HG02678 (cell line): ENCODE results near the gene TSC2.
"Not testable (repeated sequence)": the region's sequence is repeated elsewhere in the genome, so short reads cannot be mapped to it uniquely, and the experiment has no call there.

ENCODE experiments used
- ATAC-seq: cut with Tn5 transposase; IDR thresholded peaks from one replicate; pipeline ENCODE4 v1.9.1; 2021; ENCODE audit warnings: mild to moderate bottlenecking, moderate library complexity; ENCODE audit not compliant: unreplicated experiment

The TSC2 gene

GRCh38 chr16:2115591-2115973 lies 67.8 kb downstream of the TSC2 start:
- ATAC-seq, result no peak

DNA sequence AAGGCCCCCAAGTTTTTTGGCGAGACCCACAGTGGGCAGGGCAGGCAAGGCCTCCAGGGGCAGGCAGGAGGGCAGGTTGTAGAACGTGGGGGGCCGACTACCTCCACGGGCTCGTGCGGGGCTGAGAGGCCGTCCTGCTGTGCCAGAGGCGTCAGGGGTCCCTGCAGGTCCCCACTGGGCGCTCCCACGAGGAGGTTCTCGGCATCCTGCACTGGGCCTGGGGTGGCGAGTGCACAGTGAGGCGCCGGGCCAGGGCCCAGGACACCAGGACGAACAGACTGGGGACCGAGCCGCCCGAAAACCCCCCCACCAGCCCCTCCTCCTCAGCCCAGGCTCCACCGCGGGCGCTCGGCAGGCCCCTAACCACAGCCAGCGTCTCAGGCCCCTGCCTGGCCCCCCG lies 68.6 kb downstream of the TSC2 start:
- ATAC-seq, result not testable (repeated sequence)

DNA sequence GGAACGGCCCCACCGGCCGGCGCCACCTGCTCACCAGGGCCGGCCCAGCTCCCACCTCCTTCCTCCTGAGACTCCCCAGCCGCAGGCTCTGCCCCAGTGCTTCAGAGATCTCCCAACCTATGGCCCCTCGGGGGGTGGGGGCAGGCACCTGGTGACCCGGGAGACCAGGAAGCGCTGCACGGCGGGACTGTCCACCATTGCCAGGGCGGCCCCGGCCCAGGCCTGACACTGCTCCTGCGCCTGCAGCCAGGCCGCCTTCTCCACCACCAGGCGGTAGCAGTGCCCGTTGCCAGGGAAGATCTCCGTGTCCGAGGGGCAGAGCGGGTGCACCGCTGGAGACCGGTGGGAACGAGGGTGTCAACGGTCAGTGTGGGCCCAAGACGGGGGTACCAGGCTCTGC lies 69.6 kb downstream of the TSC2 start:
- not testable (repeated sequence) for ATAC-seq

- ATAC-seq, result not testable (repeated sequence)
These were observed 70.4 kb downstream of the TSC2 start for GRCh38 chr16:2117960-2118722.

GRCh38 chr16:2121325-2121724 lies 73.5 kb downstream of the TSC2 start:
- not testable (repeated sequence) for ATAC-seq

DNA sequence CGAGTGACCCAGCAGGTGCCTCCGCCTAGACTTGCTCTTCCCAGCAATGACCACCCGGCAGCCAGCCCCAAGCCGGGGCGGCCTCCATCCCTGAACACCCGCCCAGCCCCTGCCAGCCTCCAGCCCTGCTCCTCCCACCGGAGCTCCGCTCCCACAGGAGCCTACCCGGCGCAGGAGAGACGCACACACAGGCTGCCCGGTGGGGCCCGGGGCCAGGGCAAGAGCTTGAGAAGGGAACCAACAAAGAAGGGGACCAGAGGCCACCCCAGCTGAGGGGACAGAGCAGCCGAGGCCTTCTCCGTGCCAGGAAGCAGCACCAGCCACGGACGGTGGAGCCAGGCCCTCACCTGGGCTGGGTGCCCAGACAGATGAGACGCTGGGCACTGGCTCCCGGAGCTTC lies 74.1 kb downstream of the TSC2 start:
- no peak for ATAC-seq

DNA sequence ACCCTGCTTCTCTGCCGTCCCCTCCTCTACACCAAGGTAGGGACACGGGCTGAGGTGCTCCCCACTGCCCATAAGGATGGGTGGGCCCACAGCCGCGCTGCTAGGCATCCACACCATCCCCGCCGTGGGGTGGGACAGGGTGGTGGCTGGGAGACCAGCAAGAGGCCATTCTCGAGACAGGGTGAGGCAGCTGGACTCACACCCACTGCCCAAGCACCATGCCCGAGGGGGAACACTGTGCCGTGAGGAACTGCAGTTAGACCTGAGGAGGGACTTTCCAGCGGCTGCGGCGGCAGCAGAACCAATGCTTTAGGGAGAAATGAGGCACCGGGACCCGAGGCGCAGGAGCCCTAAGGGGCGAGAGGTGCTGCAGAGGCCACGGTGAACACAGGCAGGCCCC lies 74.6 kb downstream of the TSC2 start:
- ATAC-seq, result no peak

GRCh38 chr16:2122934-2123683 lies 75.3 kb downstream of the TSC2 start:
- not testable (repeated sequence) for ATAC-seq

- not testable (repeated sequence) for ATAC-seq
These were observed 76.1 kb downstream of the TSC2 start for GRCh38 chr16:2123706-2124376.

DNA sequence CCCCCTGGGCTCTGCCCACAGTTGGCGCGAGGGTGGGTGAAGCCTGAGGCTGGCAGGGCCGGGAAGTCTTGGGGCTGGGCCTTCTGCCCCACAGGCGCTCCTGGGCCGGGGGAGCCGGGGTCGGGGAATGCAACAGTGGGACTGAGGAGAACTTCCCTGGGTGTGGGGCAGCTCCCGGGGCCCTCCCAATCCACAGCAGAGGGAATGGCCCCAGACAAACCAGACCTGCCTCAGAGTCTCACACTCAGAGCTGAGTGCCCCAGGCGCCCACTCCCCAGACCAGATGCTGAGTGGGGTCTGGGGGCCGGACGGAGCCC lies 76.5 kb downstream of the TSC2 start:
- ATAC-seq, result not testable (repeated sequence)

- ATAC-seq, result not testable (repeated sequence)
These were observed 77.1 kb downstream of the TSC2 start for GRCh38 chr16:2124694-2125444.

DNA sequence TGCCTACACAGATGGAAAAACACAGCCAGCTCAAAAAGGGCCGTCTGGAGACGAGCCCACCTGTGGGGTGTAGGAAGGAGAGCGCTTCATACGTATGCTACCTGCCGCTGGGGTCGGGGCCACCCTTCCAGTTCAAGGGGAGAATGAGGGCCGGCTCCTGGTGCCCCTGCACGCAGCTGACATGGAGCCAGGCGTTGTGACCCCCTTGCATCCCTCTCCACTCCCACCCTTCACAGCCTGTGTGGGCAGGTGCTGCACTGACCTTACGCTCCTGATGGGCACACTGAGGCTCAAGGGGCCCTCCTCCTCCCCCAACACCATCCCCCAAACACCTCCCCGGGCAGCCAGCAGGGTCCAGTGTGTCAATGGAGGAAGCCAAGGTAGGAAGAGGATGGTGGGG lies 77.8 kb downstream of the TSC2 start:
- ATAC-seq, result not testable (repeated sequence)

GRCh38 chr16:2126161-2126743 lies 78.5 kb downstream of the TSC2 start:
- ATAC-seq, result not testable (repeated sequence)

DNA sequence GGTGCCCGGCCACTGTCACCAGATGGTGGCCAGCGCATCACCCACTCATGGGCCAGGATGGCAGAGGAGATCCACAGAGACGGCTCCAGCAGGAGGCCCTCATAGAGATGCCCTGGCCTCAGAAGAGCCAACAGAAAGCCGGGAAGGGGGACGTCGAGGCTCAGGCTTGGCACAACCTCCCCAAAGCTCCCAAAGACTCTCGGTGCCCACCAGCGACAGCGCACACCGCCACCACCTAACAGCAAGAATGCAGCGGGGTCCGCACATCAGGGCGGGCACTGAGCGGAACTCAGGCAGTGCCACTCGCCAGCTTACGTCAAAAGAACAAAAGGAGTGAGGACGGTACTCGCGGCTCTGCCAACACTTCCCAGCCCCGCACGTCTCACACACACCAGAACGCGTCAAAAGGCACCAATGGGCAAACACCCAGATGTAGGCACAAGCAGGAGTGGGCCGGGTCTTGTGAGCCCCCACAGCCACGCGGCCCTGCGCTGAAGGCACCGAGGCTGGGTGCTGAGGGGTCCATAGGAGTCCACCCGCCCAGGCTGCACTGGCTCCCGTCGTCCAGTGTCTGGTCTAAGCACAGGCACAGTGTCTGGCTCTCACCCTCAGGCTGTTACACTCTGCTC lies 79.3 kb downstream of the TSC2 start:
- not testable (repeated sequence) for ATAC-seq

GRCh38 chr16:2127630-2128280 lies 80.0 kb downstream of the TSC2 start:
- ATAC-seq, result not testable (repeated sequence)

- not testable (repeated sequence) for ATAC-seq
These were observed 81.5 kb downstream of the TSC2 start for GRCh38 chr16:2129251-2129650.

DNA sequence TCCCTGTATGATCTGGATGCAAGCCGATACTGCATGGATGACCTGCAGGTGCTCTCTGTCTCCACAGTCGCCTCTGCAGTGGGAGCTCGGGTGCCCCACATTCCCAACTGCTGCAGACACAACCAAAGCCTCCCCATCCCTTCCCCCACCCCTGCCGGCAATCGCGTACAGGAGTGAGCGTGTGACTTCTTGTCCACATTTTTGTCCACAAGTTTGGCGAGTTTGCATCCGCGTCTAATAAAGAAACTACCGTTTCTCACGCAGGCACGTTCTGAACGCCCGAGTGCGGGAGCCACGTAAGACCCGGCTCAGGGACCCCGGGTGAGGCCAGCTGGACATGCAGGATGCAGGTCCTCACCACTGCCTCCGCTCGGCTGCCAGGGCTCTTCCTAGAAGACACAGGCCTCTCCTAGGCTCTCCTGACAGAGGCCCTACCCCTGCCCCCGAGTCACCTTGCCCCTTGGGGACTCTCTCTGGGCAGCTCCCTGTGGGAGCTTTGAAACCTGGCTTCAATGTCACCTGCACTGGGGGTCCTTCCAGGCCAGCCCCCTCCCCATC lies 82.2 kb downstream of the TSC2 start:
- not testable (repeated sequence) for ATAC-seq

- not testable (repeated sequence) for ATAC-seq
These were observed 86.0 kb downstream of the TSC2 start for GRCh38 chr16:2133797-2134196.

GRCh38 chr16:2135071-2135470 lies 87.3 kb downstream of the TSC2 start:
- not testable (repeated sequence) for ATAC-seq
